ENCODE data around the gene HYKK.
"Not testable (repeated sequence)": the region's sequence is repeated elsewhere in the genome, so short reads cannot be mapped to it uniquely, and the experiment has no call there.

The HYKK gene

DNA sequence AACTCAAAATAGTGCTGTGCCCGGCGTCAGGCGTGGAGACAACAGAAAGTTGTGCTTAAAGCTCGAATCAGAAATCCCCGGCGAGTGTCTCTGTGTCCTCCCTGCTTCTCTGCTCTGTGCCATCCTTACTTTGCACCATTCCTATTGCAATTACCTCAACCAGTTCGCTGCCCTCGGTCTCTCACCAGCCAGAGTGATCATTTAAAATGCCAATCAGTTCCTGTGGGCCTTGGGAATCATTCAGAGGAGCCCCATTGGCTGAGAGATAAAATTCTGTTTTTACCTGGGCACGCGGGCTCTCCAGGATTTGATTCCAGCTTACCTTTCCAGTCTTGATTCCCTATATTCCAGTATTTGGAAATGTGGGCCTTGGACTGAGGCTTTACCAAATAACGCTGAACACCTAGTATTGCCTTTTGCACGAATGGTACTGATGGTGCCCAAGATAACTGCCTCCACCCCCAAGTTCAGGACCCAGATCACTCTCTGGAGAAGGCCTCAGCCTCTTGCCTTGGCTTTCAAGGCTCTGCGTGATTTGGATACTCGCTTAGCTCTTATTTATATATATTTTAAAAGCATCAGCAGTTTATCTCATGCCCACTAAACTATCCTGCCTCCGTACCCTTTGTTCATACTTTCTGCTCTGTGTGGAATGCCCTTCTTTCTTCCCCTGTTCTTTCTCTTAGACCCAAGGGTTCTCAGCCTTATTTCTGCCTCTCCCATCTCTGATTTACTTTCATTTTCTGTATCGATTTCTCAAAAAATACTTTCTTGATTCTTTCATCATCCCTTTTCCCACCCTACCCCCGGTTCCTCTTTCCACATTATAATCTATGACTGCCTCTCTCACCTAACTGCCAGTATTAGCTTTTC is 33.7 kb downstream of the HYKK start:
- no peak for DNase-seq

GRCh38 chr15:78541744-78542034 is 34.3 kb downstream of the HYKK start:
- no peak for DNase-seq

DNA sequence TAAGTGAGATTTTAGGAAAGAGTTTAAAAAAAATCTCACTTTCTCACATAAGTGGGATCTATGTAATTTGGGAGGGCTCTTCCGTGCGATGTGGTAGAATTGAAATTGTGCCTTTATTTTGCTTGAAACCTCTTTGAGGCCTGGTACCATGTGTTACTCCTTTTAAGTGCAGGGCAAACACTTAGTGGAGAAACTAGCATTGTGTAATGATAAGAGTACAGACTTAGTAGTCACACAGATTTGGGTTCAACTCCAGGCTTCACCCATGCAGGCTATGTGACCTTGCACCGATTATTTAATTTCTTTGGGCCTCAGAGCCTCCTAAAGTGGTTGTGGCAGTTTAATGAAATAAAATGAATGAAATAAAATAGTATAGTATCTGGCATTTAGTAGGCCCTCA is 35.3 kb downstream of the HYKK start:
- no peak for DNase-seq

- DNase-seq = no peak
Measured at GRCh38 chr15:78550194-78550593, 42.8 kb downstream of the HYKK start.

- no peak for DNase-seq
Measured at GRCh38 chr15:78550815-78551214, 43.4 kb downstream of the HYKK start.

DNA sequence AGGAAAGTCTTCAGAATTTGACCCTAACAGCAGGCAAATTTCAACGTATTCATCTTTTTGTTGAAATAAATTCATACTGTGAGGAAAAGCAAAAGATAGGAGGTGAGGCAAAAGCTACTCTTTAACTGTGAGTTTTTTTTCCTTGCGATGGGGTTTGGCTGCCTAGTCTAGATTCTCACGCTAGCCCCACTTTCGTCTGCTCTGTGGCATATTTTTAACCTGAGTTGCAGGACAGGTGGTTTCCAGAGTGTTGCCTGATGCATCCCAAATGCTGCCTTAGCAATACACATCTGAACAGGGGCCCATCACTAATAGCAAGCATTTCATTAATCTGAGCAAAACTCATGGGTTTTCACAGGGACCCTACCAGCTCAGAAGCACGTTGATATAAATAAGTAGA is 44.5 kb downstream of the HYKK start:
- DNase-seq = no peak

- no peak for DNase-seq
Measured at GRCh38 chr15:78552597-78552996, 45.2 kb downstream of the HYKK start.

DNA sequence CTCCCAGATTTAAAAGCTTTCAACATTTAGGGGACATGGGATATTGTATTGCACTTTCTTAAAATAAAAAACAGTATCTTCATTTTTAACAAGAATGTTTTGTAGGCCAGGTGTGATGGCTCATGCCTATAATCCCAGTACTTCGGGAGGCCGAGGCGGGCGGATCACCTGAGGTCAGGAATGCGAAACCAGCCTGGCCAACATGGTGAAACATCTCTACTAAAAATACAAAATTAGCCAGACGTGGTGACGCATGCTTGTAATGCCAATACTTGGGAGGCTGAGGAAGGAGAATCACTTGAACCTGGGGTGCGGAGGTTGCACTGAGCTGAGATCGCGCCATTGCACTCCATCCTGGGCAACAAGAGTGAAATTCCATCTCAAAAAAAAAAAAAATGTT is 52.8 kb downstream of the HYKK start:
- not testable (repeated sequence) for DNase-seq

DNA sequence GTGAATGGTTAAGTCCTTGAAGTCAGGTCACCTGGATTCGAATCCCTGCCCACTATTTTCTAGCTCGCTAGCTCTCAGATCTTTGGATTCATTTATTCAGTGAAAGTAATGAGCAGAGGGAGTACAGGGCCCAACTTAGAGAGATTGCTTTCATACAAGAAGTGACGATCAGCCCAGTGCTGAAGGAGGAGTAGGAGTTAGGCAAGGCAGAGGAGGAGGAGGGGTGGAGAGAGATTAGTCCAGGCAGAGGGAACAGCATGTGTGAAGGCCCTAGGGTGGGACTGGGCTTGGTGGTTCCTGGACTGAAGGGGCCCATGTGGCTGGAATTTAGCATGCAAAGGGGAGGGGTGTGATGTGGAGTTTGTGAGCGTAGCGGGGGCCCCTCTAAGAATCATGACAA is 54.1 kb downstream of the HYKK start:
- no peak for DNase-seq

DNA sequence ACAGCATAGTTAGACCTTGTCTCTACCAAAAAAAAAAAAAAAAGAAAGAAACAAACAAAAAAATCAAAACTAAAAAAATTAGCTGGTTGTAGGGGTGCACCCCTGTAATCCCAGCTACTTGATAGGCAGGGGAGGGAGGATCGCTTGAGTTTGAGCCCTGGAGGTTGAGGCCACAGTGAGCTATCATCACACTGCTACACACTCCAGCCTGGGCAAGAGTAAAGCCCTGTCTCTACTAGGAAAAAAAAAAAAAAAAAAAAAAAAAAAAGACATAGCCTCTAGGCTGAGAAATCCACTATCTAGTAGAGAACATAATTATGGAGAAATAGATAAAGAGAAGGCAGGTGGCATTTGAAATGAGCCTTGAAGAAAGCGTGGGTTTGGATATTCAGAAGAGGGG is 55.7 kb downstream of the HYKK start:
- DNase-seq = no peak

GRCh38 chr15:78564743-78565096 is 57.3 kb downstream of the HYKK start:
- no peak for DNase-seq

- DNase-seq = peak; percentile 41
Measured at GRCh38 chr15:78565097-78565950, 57.9 kb downstream of the HYKK start, which contains the start of gene CHRNA5. TSS of gene CHRNA5 (plus strand) at chr15:78565520. CDS start at chr15:78565720, 200 bp downstream.

- no peak for DNase-seq
Measured at GRCh38 chr15:78565951-78566774, 58.8 kb downstream of the HYKK start.

DNA sequence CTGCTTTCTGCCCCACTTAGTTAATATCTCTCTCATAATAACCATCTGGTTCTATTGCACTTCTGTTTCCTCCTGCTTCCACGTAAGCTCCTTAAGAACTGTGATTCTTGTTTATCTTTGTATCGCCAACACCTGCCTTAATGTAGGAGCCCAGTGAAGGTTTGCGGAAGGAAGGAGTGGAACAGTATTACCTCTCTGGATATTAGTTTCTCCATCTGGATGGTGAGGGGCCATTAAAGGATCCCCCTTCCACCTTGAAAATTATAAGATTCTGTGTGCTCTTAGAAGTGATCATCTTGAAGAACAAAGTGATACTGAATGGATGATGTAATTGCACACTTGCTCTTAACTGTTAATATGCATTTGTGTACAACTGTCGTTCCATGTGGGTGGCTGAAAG is 60.2 kb downstream of the HYKK start:
- DNase-seq = no peak

DNA sequence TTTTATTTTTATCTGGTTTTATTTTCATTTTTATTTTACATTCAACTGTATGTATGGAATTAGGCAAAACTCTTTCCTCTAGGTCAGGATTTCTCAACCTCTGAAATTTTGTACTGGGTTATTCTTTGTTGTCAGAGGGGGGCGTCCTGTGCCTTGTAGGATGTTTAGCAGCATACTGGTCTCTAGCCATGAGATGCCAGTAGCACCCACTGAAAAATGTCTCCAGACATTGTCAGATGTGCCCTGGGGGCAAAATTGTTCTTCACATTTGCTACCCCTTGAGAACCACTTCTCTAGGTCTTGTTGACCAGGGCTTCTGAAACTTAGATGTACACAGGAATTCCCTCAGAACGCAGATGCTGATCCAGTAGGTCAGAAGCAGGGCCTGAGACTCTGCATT is 63.3 kb downstream of the HYKK start:
- no peak for DNase-seq

GRCh38 chr15:78571382-78571781 is 64.0 kb downstream of the HYKK start:
- DNase-seq = no peak

DNA sequence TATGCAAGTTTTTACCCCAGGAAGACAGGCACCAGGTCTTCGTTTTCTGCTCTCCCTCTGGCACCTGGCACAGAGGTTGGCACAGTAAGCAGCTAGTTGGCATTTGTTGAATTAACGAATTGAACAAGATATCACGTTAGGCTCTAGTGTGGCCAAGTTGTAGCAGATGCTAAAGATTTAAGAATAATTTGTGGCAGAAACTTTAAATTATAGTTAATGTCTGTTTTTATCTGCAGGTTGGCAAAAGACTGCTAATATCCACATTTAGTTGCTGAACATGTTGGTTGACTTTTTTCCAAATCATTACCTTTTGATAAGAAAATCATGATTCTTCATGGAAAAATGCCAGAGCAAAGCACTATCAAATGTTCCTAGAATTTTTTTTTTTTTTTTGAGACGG is 66.0 kb downstream of the HYKK start:
- DNase-seq = no peak

DNA sequence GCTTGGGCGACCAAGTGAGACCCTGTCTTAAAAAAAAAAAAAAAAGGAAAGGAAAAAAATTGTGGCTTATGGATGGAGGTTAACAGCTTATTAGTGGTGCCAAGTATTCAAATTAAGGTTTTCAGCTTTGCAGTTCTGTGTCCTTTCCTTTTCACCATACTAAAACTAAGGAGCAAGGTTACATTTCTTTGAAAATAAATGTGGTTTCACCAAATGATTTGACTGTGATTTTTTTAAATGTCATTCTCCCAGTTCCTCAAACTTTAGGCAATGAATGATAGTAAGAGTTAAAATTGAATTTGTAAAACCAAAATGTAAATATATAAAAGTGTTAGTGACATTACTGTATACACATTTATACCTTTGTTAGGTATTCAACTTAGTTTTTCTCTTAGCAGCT is 67.6 kb downstream of the HYKK start:
- DNase-seq = no peak

All from activated effector memory CD4-positive, alpha-beta T cell treated with Interleukin-2 at 50 U/mL for 16 hours (primary cell).